Esophagus muscularis mucosa (tissue), 3 donors: Measurements from ENCODE around the gene ARHGAP12.

Source experiments
- CTCF ChIP-seq, 3 experiments: fragments of 200-600 bp in 2 of 3; fragments of 450-650 bp in 1 of 3; sonication (generic) in 2 of 3; IDR thresholded peaks; one replicate each; pipeline ENCODE4 v1.5.1; 2017 to 2019; ENCODE audit warnings: antibody characterized with exemption in 3 of 3, mild to moderate bottlenecking in 2 of 3, moderate library complexity in 1 of 3
- POLR2A ChIP-seq: fragments of 450-650 bp; IDR thresholded peaks from one replicate; pipeline ENCODE4 v1.6.1; 2017; ENCODE audit warnings: antibody characterized with exemption, moderate library complexity, mild to moderate bottlenecking, low read depth
- POLR2AphosphoS5 ChIP-seq, 2 donors: sonication (generic); formaldehyde crosslinking; IDR thresholded peaks; one replicate each; pipeline ENCODE4 v1.6.1; 2017; ENCODE audit warnings: antibody characterized with exemption in 2 of 2

GRCh38 chr10:31759124-31759798 is 169.4 kb downstream of the ARHGAP12 start:
- TF ChIP-seq CTCF (IDR thresholded peaks at IDR 0.05) (no peak), POLR2AphosphoS5 (IDR thresholded peaks at IDR 0.05) (peak; percentile 12 to 50), POLR2A (no peak)
